ENCODE results near the gene ROR1.

ROR1 gene

DNA sequence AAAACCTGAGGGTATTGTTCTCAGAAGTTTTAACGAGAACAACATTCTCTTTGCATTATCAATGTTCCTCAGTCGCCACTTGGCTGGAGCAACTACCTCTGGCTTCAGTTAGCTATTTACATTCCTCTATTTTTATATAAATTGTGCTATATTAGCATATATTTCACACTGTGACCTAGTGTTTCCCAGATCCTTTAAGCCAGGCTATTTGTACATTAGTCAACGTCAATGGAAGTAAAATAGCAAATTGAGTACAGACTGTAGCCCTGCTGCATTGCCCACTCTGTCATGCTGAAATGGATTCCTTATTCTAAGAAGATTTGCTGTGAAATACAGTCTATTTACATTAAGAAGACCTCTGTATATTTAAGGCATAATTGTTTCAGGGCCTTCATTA, 213.8 kb downstream of the ROR1 start (continued):
- TF ChIP-seq PATZ1 (CRISPR knock-in tag; IDR thresholded peaks at IDR 0.05; ENCODE audit: borderline replicate concordance) (no peak), ESRRG (CRISPR knock-in tag; IDR thresholded peaks at IDR 0.05) (no peak), ZFP3 (CRISPR knock-in tag; IDR thresholded peaks at IDR 0.05) (no peak)

DNA sequence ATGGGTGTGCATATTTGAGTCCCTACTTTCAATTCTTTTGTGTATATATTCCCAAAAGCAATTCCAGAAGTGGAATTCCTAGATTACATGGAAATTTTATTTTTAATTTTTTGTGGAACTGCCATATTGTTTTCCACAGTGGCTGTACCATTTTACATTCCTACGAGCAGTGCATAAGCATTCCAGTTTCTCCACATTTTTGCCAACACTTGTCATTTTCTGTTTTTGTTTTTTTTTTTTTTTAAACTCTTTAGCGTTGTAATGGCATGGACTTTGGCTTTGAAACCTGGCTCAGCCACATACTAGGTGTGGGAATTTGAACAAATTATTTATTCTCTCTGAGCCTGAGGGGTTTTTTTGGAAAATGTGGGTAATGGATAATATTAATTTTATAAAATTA, 215.1 kb downstream of the ROR1 start:
- ATAC-seq, result no peak
- TF ChIP-seq ZFP30 (CRISPR knock-in tag; IDR thresholded peaks at IDR 0.05) (no peak), ZFP3 (CRISPR knock-in tag; IDR thresholded peaks at IDR 0.05) (no peak), ISL1 (CRISPR knock-in tag; IDR thresholded peaks at IDR 0.05) (no peak), ESRRG (CRISPR knock-in tag; IDR thresholded peaks at IDR 0.05) (no peak)

DNA sequence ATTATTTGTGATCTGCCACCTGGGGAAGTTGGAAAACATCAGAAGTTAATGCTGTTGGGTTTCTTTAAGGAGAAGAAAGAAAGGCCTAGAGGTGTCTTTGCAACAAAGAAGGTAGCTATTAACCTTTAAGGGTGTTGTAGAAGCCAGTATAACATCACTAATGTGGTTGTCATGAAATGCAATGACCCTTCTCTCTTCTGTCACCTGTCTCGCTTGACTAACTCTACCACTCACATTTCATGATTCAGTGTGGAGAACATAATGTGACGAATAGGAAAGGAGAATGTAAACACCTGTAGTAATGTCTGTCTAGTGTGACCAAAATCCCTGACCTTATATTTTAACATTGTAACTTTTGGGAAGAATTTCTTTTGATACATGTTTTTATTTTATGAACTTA, 217.9 kb downstream of the ROR1 start:
- TF ChIP-seq CSDC2 (CRISPR knock-in tag; IDR thresholded peaks at IDR 0.05) (no peak), ARNTL (CRISPR knock-in tag; IDR thresholded peaks at IDR 0.05; ENCODE audit: borderline replicate concordance, low read depth) (no peak)
- TF ChIP-seq, protein P1, sequence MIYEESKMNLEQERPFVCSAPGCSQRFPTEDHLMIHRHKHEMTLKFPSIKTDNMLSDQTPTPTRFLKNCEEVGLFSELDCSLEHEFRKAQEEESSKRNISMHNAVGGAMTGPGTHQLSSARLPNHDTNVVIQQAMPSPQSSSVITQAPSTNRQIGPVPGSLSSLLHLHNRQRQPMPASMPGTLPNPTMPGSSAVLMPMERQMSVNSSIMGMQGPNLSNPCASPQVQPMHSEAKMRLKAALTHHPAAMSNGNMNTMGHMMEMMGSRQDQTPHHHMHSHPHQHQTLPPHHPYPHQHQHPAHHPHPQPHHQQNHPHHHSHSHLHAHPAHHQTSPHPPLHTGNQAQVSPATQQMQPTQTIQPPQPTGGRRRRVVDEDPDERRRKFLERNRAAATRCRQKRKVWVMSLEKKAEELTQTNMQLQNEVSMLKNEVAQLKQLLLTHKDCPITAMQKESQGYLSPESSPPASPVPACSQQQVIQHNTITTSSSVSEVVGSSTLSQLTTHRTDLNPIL (CRISPR knock-in tag; IDR thresholded peaks at IDR 0.05; ENCODE audit: low read depth), result no peak
- ATAC-seq, result no peak

- ATAC-seq, result peak; percentile 48
- TF ChIP-seq RARB (CRISPR knock-in tag; IDR thresholded peaks at IDR 0.05) (no peak), ESRRG (CRISPR knock-in tag; IDR thresholded peaks at IDR 0.05) (no peak), ISL1 (CRISPR knock-in tag; IDR thresholded peaks at IDR 0.05) (no peak), POU6F1 (CRISPR knock-in tag; IDR thresholded peaks at IDR 0.05; ENCODE audit: borderline replicate concordance, low read depth) (no peak), TCF4 (CRISPR knock-in tag; IDR thresholded peaks at IDR 0.05; ENCODE audit: borderline replicate concordance) (no peak), ZC3H10 (CRISPR knock-in tag; IDR thresholded peaks at IDR 0.05) (no peak), CSDC2 (CRISPR knock-in tag; IDR thresholded peaks at IDR 0.05) (no peak), GLIS3 (CRISPR knock-in tag; IDR thresholded peaks at IDR 0.05) (no peak)
These were observed 226.2 kb downstream of the ROR1 start for GRCh38 chr1:64000021-64000420.

- TF ChIP-seq PATZ1 (CRISPR knock-in tag; IDR thresholded peaks at IDR 0.05; ENCODE audit: borderline replicate concordance) (no peak), ZNF8 (CRISPR knock-in tag; IDR thresholded peaks at IDR 0.05) (peak; percentile 64), ZC3H10 (CRISPR knock-in tag; IDR thresholded peaks at IDR 0.05) (no peak)
- no peak for ATAC-seq
These were observed 227.2 kb downstream of the ROR1 start for GRCh38 chr1:64001038-64001437.

GRCh38 chr1:64004451-64005025, 230.7 kb downstream of the ROR1 start:
- no peak for ATAC-seq

GRCh38 chr1:64005801-64006200, 232.0 kb downstream of the ROR1 start:
- no peak for ATAC-seq
- no peak for TF ChIP-seq TOX (CRISPR knock-in tag; IDR thresholded peaks at IDR 0.05; ENCODE audit: borderline replicate concordance)
- TF ChIP-seq CSDC2 (CRISPR knock-in tag; IDR thresholded peaks at IDR 0.05), result no peak
- no peak for TF ChIP-seq TCF4 (CRISPR knock-in tag; IDR thresholded peaks at IDR 0.05; ENCODE audit: borderline replicate concordance)
- no peak for TF ChIP-seq POU6F1 (CRISPR knock-in tag; IDR thresholded peaks at IDR 0.05; ENCODE audit: borderline replicate concordance, low read depth)
- no peak for TF ChIP-seq PATZ1 (CRISPR knock-in tag; IDR thresholded peaks at IDR 0.05; ENCODE audit: borderline replicate concordance)
- no peak for TF ChIP-seq OSR1 (CRISPR knock-in tag; IDR thresholded peaks at IDR 0.05)
- TF ChIP-seq RARB (CRISPR knock-in tag; IDR thresholded peaks at IDR 0.05), result no peak
- TF ChIP-seq, protein P2, sequence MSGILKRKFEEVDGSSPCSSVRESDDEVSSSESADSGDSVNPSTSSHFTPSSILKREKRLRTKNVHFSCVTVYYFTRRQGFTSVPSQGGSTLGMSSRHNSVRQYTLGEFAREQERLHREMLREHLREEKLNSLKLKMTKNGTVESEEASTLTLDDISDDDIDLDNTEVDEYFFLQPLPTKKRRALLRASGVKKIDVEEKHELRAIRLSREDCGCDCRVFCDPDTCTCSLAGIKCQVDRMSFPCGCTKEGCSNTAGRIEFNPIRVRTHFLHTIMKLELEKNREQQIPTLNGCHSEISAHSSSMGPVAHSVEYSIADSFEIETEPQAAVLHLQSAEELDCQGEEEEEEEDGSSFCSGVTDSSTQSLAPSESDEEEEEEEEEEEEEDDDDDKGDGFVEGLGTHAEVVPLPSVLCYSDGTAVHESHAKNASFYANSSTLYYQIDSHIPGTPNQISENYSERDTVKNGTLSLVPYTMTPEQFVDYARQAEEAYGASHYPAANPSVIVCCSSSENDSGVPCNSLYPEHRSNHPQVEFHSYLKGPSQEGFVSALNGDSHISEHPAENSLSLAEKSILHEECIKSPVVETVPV (CRISPR knock-in tag; IDR thresholded peaks at IDR 0.05), result no peak
- no peak for TF ChIP-seq ARNTL (CRISPR knock-in tag; IDR thresholded peaks at IDR 0.05; ENCODE audit: borderline replicate concordance, low read depth)

More at GRCh38 chr1:64004451-64005025, 230.7 kb downstream of the ROR1 start:
- no peak for TF ChIP-seq TCF4 (CRISPR knock-in tag; IDR thresholded peaks at IDR 0.05; ENCODE audit: borderline replicate concordance)
- TF ChIP-seq ESRRG (CRISPR knock-in tag; IDR thresholded peaks at IDR 0.05), result no peak

Measured in SK-N-SH treated with all-trans-retinoic acid at 6 μM for 48 hours (cell line).